ENCODE data around the gene CCDC102B. TPM values are rescaled to one million over a fixed set of nuclear protein-coding genes. Genes with fewer than 3 reads are reported as not detected.

The CCDC102B gene
- total RNA-seq, 2 donors from 2014 or later, result 0.89 to 1.8 TPM

GRCh38 chr18:68793951-68794350, 3.9 kb upstream of the CCDC102B start:
- Mint-ChIP-seq H3K4me1 (no peaks in the 10 kb centered on the region), H3K9me3 (no peaks in the 10 kb centered on the region), H3K4me3 (no peak overlapping the region), H3K27me3 (no peaks in the 10 kb centered on the region), H3K27ac (no peak overlapping the region), H3K36me3 (ENCODE audit: low read depth) (no peaks in the 10 kb centered on the region)
- no peak for ATAC-seq (replicated peaks)

DNA sequence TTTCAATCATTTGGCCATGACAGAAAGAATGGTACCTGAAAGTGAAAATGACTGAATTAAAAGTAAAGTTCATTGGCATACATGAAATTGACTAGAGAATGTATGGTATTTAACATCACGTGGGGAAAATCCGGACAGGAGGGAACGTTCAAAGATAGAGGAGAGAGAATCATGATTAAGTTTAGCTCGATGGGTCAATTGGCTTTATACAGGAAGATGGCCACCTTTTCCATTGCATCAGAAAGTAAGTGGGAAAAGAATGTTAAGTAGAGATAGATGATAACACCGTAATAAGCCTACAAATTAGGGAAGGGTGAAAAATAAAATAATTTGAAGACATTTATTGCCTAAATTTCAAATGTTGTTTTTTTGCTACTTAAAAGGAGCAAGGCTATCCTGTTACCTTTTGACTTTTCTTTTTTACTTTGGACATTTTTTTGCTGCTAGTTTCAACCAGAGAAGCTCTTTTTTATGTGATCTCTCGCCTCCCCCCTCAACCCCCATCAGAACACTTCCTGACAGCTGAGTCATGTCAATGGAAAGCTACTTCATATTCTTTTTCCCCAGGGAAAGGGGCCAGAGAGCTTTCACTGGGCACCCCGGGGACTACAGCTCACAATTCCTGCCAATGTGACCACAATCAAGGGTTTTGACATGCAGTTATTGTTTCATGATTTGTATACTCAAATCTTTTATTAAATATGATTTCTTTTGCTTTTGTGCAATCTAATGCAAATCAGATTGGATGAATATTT, 767 bp upstream of the CCDC102B start:
- H3K4me3 Mint-ChIP-seq, result no peak overlapping the region
- H3K9me3 Mint-ChIP-seq, result no peaks in the 10 kb centered on the region
- H3K27me3 Mint-ChIP-seq, result no peaks in the 10 kb centered on the region
- H3K36me3 Mint-ChIP-seq (ENCODE audit: low read depth), result no peaks in the 10 kb centered on the region
- no peaks in the 10 kb centered on the region for H3K4me1 Mint-ChIP-seq
- no peak for ATAC-seq (replicated peaks)
- no peak overlapping the region for H3K27ac Mint-ChIP-seq

DNA sequence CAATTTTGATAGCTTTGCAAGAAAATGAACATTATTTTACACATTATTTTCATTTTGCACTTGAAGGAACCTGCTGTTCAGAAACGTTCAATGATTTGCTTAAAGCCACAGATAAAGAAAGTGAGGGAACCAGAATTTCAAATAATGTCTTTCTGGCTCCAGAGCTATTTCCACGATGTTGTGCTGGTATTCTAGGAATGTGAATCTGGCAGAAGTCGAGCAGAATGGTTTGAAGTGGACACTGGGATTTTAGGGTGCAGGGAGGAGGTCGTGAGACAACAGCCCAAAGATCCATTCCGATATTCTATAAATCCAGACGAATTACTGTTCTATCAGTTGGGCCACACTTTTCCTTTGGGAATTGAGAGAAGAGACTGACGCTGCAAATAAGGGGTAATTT, 2.2 kb downstream of the CCDC102B start:
- ATAC-seq (replicated peaks), result no peak
- Mint-ChIP-seq H3K4me1 (no peaks in the 10 kb centered on the region), H3K27me3 (no peaks in the 10 kb centered on the region), H3K4me3 (no peak overlapping the region), H3K9me3 (no peaks in the 10 kb centered on the region), H3K27ac (no peak overlapping the region), H3K36me3 (ENCODE audit: low read depth) (no peaks in the 10 kb centered on the region)

- ATAC-seq (replicated peaks), result no peak
- Mint-ChIP-seq H3K4me1 (no peaks in the 10 kb centered on the region), H3K4me3 (no peak overlapping the region), H3K27me3 (no peaks in the 10 kb centered on the region), H3K27ac (no peak overlapping the region), H3K9me3 (no peaks in the 10 kb centered on the region), H3K36me3 (ENCODE audit: low read depth) (no peaks in the 10 kb centered on the region)
Observed at GRCh38 chr18:68803356-68803755, 5.5 kb downstream of the CCDC102B start.

GRCh38 chr18:68817584-68817983, 19.7 kb downstream of the CCDC102B start:
- H3K27me3 Mint-ChIP-seq, result peaks cover 3% of the 10 kb centered on the region
- H3K4me3 Mint-ChIP-seq, result no peak overlapping the region

DNA sequence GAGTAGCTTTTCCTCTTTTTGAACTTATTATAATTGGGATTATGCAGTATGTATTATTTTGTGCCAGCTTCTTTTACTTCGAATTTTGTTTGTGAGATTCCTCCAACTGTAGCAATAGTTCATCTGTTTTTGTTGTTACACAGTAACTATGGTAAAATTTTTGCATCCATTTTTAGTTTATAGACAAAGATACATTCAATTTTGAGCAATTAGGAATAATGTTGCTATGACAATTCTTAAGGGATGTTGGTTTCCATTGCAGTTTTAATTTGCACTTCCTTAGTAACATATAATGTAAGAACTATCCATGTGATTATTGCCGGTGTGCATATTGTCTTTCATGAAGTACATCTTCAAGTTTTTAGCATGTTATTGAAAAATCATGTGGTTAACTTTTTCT, 20.7 kb downstream of the CCDC102B start:
- no peak for ATAC-seq (replicated peaks)
- Mint-ChIP-seq H3K27ac (no peak overlapping the region), H3K36me3 (ENCODE audit: low read depth) (no peaks in the 10 kb centered on the region), H3K9me3 (no peaks in the 10 kb centered on the region), H3K27me3 (no peaks in the 10 kb centered on the region), H3K4me1 (no peaks in the 10 kb centered on the region), H3K4me3 (no peak overlapping the region)

More at GRCh38 chr18:68817584-68817983, 19.7 kb downstream of the CCDC102B start:
- Mint-ChIP-seq H3K27ac (no peak overlapping the region), H3K36me3 (ENCODE audit: low read depth) (no peaks in the 10 kb centered on the region), H3K9me3 (no peaks in the 10 kb centered on the region), H3K4me1 (no peaks in the 10 kb centered on the region)
- ATAC-seq (replicated peaks), result no peak

GRCh38 chr18:68822926-68823325, 25.0 kb downstream of the CCDC102B start:
- H3K27me3 Mint-ChIP-seq, result no peaks in the 10 kb centered on the region
- H3K4me3 Mint-ChIP-seq, result no peak overlapping the region
- no peaks in the 10 kb centered on the region for H3K36me3 Mint-ChIP-seq (ENCODE audit: low read depth)
- H3K27ac Mint-ChIP-seq, result no peak overlapping the region
- no peaks in the 10 kb centered on the region for H3K4me1 Mint-ChIP-seq
- no peak for ATAC-seq (replicated peaks)
- no peaks in the 10 kb centered on the region for H3K9me3 Mint-ChIP-seq

- H3K27ac Mint-ChIP-seq, result no peak overlapping the region
- no peak overlapping the region for H3K4me3 Mint-ChIP-seq
- no peaks in the 10 kb centered on the region for H3K27me3 Mint-ChIP-seq
- H3K36me3 Mint-ChIP-seq (ENCODE audit: low read depth), result no peaks in the 10 kb centered on the region
- no peaks in the 10 kb centered on the region for H3K9me3 Mint-ChIP-seq
- ATAC-seq (replicated peaks), result no peak
- H3K4me1 Mint-ChIP-seq, result no peaks in the 10 kb centered on the region
Observed at GRCh38 chr18:68826121-68826520, 28.2 kb downstream of the CCDC102B start.

GRCh38 chr18:68830256-68831045, 32.6 kb downstream of the CCDC102B start:
- no peaks in the 10 kb centered on the region for H3K4me1 Mint-ChIP-seq
- H3K27ac Mint-ChIP-seq, result no peak overlapping the region
- ATAC-seq (replicated peaks), result no peak
- no peaks in the 10 kb centered on the region for H3K9me3 Mint-ChIP-seq
- no peaks in the 10 kb centered on the region for H3K36me3 Mint-ChIP-seq (ENCODE audit: low read depth)
- H3K27me3 Mint-ChIP-seq, result no peaks in the 10 kb centered on the region
- no peak overlapping the region for H3K4me3 Mint-ChIP-seq

DNA sequence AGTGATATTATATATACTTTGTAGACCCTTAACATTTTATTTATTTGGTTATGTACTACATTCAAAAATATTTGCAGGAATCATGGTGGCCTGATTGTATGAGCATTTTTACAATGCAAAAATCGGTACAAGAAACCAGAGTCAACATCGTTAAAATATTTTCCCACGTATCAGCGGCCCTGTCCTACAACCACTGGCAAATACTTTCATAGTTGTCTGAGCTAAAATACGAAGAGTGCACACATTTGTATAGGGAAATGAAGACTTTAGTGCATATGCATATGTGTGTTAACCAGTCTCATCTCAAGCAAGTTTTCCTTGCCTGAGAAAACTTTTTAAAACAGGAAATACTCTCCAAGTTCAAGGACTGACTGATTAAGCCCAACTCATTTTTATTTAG, 35.9 kb downstream of the CCDC102B start:
- no peak for ATAC-seq (replicated peaks)

DNA sequence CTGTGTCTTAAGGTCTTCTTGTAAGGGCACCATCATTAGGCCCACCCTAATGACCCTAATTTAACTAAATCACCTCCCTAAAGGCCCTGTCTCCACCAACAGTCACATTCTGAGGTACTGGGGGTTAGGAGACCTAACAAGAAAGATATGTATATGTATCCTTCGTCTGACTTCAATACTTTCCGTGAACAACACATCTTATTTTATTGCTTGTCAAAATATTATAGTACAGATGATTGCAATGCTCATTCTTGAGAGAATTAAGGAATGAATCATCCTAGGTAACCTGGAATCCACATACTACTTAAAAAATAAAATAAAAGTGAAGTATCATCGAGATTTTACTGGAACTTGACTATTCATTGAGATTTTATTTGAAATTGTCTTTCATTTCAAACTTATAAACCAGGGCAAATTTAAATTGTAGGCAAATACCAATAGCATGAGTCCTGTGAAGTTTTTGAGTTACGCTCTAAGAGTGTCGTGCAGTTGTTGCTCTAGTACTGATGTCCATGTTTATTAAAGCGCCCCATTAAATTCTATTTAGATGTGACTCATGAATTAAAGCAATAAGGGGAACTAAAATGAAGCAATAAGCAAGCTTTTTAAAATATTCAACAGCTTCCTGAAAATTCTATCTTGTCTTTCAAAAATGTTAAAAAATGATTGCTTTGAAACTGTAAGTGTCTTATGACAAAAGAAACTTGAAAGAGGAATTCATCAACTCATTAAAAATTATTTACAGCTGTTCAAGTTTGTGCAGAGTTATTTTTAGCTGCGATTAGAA, 40.0 kb downstream of the CCDC102B start:
- no peaks in the 10 kb centered on the region for H3K27me3 Mint-ChIP-seq
- no peaks in the 10 kb centered on the region for H3K4me1 Mint-ChIP-seq
- ATAC-seq (replicated peaks), result no peak
- no peaks in the 10 kb centered on the region for H3K9me3 Mint-ChIP-seq
- H3K27ac Mint-ChIP-seq, result no peak overlapping the region
- H3K36me3 Mint-ChIP-seq (ENCODE audit: low read depth), result no peaks in the 10 kb centered on the region
- no peak overlapping the region for H3K4me3 Mint-ChIP-seq

More for the DNA sequence above, 35.9 kb downstream of the CCDC102B start:
- no peak overlapping the region for H3K27ac Mint-ChIP-seq
- H3K9me3 Mint-ChIP-seq, result no peaks in the 10 kb centered on the region
- H3K4me3 Mint-ChIP-seq, result no peak overlapping the region
- H3K4me1 Mint-ChIP-seq, result no peaks in the 10 kb centered on the region
- no peaks in the 10 kb centered on the region for H3K27me3 Mint-ChIP-seq
- H3K36me3 Mint-ChIP-seq (ENCODE audit: low read depth), result no peaks in the 10 kb centered on the region

DNA sequence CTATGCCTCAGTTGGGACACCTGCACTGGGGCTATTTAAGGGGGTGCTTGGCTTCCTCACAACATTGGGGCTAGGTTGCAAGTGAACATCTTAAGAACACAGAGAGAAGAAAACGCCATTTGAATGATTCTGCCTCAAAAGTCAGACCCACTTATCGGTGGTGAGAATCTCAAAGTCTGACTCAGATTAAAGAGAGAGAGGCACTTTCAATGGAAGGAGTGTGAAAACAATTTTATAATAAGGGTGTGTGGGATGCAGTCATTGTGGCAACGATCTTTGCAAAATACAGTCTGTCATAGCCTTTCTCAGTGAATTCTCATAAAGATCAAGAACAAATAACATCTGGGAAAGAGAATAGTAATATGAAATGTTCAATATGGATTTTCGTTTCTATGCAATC, 41.8 kb downstream of the CCDC102B start:
- Mint-ChIP-seq H3K9me3 (no peaks in the 10 kb centered on the region), H3K4me1 (no peaks in the 10 kb centered on the region), H3K27me3 (no peaks in the 10 kb centered on the region), H3K4me3 (no peak overlapping the region), H3K36me3 (ENCODE audit: low read depth) (no peaks in the 10 kb centered on the region), H3K27ac (no peak overlapping the region)
- no peak for ATAC-seq (replicated peaks)

DNA sequence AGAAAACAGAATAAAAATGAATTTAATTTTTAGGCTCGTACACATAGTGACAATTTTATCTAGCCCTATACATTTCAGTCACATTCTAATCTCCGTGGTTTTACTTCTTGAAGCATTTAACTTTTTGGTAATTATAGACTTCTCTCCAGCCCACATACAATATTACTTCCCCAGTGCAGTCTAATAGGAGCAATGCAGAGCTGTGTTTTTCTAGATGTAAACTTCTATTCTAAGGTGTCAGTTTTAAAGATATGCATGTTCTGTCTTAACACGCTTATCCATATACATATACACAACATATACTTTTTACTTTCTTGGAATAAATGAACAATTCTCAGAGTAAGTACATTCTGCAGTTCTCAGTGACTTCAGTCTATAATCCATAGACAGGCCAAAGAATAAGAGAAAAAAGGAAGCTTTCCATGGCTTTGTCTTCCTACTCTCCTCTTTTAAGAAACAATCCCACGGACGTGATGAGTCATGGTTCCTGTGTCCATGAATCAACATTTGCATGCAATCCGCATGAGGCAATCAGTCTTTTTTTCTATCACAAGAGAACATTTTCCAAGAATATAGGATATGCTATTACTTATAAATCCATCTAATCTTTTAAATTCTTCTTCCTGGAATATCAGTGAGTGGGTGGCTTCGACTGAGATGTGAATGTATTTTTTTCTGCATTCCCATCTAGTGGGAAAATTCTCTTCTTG, 42.8 kb downstream of the CCDC102B start:
- Mint-ChIP-seq H3K9me3 (no peaks in the 10 kb centered on the region), H3K36me3 (ENCODE audit: low read depth) (no peaks in the 10 kb centered on the region), H3K27ac (no peak overlapping the region), H3K4me1 (no peaks in the 10 kb centered on the region), H3K4me3 (no peak overlapping the region), H3K27me3 (no peaks in the 10 kb centered on the region)
- ATAC-seq (replicated peaks), result no peak

DNA sequence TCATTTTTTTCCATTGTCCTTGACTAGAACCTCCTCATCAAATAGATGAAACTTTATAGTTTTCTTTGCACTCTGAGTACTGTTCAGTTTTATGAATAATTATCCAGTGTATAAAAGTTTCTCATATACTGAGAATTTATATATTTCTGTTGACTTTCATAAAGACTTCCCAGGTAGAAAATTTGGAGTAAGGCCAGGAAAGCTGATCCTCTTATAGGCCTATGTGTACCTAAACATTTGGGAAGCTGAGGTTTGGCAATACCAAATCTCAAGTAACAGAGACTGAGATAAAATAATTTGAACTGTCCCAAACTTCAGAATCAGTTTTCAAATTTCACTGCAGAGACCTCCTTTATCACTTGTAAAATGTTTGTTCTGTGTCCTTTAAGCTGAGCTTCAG, 43.4 kb downstream of the CCDC102B start:
- Mint-ChIP-seq H3K9me3 (no peaks in the 10 kb centered on the region), H3K36me3 (ENCODE audit: low read depth) (no peaks in the 10 kb centered on the region), H3K27me3 (no peaks in the 10 kb centered on the region), H3K4me1 (no peaks in the 10 kb centered on the region), H3K27ac (no peak overlapping the region), H3K4me3 (no peak overlapping the region)
- ATAC-seq (replicated peaks), result no peak

All from activated T-helper 17 cell treated with anti-CD3 and anti-CD28 coated beads, Interleukin-2, amount 50 U/mL, for 72 hours (primary cell).